ENCODE results near the gene MSL2. TPM values are rescaled to one million over a fixed set of nuclear protein-coding genes. Genes with fewer than 3 reads are reported as not detected.

The MSL2 gene
- total RNA-seq, 1 experiment from 2014 or later = 35.6 TPM

GRCh38 chr3:136109499-136109898, 86.6 kb downstream of the MSL2 start:
- intact Hi-C loops (cut with micrococcal nuclease; ENCODE audit: unreplicated experiment) = no loop called here
- Histone ChIP-seq H3K4me3 (ENCODE audit: low read depth in 2 of 2, low read length in 2 of 2) (no peak overlapping the region), H3K9me3 (ENCODE audit: control insufficient read depth, insufficient read depth, low read depth, low read length) (no peaks in the 10 kb centered on the region), H3K27ac (ENCODE audit: low read length) (no peak overlapping the region), H3K4me1 (ENCODE audit: control insufficient read depth, insufficient read depth, low read length) (no peaks in the 10 kb centered on the region), H3K36me3 (ENCODE audit: control insufficient read depth, insufficient read depth, low read length) (no peaks in the 10 kb centered on the region), H3K27me3 (ENCODE audit: control insufficient read depth, insufficient read depth, low read length) (no peaks in the 10 kb centered on the region)
- ATAC-seq (no peak), DNase-seq (ENCODE audit: low read depth, low spot score) (no peak)
- CTCF ChIA-PET = no interaction called here
- in situ Hi-C loops (cut with HindIII; ENCODE audit: low pct_unique_long_range_greater_than_20kb, low sequenced_read_pairs) = no loop called here
- POLR2A ChIA-PET = no interaction called here
- no peak for TF ChIP-seq TCF7L2 (IDR thresholded peaks at IDR 0.05; ENCODE audit: low read depth, low read length)
- TF ChIP-seq SIN3A (IDR thresholded peaks at IDR 0.05; ENCODE audit: borderline replicate concordance, insufficient read depth, low read depth, low read length) = no peak
- no peak for TF ChIP-seq POLR2AphosphoS5 (IDR thresholded peaks at IDR 0.05; ENCODE audit: low read depth, low read length)
- no TSS peak for BruUV-seq (replicated peaks)

- DNase-seq (ENCODE audit: low read depth, low spot score) (no peak), ATAC-seq (no peak)
- Histone ChIP-seq H3K36me3 (ENCODE audit: control insufficient read depth, insufficient read depth, low read length) (no peaks in the 10 kb centered on the region), H3K4me1 (ENCODE audit: control insufficient read depth, insufficient read depth, low read length) (no peaks in the 10 kb centered on the region), H3K4me3 (ENCODE audit: low read depth in 2 of 2, low read length in 2 of 2) (no peak overlapping the region), H3K27me3 (ENCODE audit: control insufficient read depth, insufficient read depth, low read length) (no peaks in the 10 kb centered on the region), H3K9me3 (ENCODE audit: control insufficient read depth, insufficient read depth, low read depth, low read length) (no peaks in the 10 kb centered on the region), H3K27ac (ENCODE audit: low read length) (no peak overlapping the region)
- CTCF ChIA-PET = no interaction called here
- intact Hi-C loops (cut with micrococcal nuclease; ENCODE audit: unreplicated experiment) = no loop called here
- POLR2A ChIA-PET = no interaction called here
- in situ Hi-C loops (cut with HindIII; ENCODE audit: low pct_unique_long_range_greater_than_20kb, low sequenced_read_pairs) = no loop called here
- no TSS peak for BruUV-seq (replicated peaks)
- TF ChIP-seq CTCF (IDR thresholded peaks at IDR 0.05) (no peak), REST (IDR thresholded peaks at IDR 0.05; ENCODE audit: insufficient read depth in 1 of 2, low read depth in 2 of 2, low read length in 1 of 2) (no peak)
Observed at GRCh38 chr3:136106101-136106500, 90.0 kb downstream of the MSL2 start.

GRCh38 chr3:136105044-136105443, 91.1 kb downstream of the MSL2 start:
- no peak overlapping the region for H3K4me3 ChIP-seq (ENCODE audit: low read depth in 2 of 2, low read length in 2 of 2)
- no peak for DNase-seq (ENCODE audit: low read depth, low spot score)
- H3K4me1 ChIP-seq (ENCODE audit: control insufficient read depth, insufficient read depth, low read length) = no peaks in the 10 kb centered on the region
- H3K36me3 ChIP-seq (ENCODE audit: control insufficient read depth, insufficient read depth, low read length) = no peaks in the 10 kb centered on the region
- H3K27ac ChIP-seq (ENCODE audit: low read length) = no peak overlapping the region
- ATAC-seq = no peak
- no peaks in the 10 kb centered on the region for H3K9me3 ChIP-seq (ENCODE audit: control insufficient read depth, insufficient read depth, low read depth, low read length)
- intact Hi-C loops (cut with micrococcal nuclease; ENCODE audit: unreplicated experiment) (no loop called here), in situ Hi-C loops (cut with HindIII; ENCODE audit: low pct_unique_long_range_greater_than_20kb, low sequenced_read_pairs) (no loop called here)
- CTCF ChIA-PET = no interaction called here
- H3K27me3 ChIP-seq (ENCODE audit: control insufficient read depth, insufficient read depth, low read length) = no peaks in the 10 kb centered on the region
- no TSS peak for BruUV-seq (replicated peaks)
- TF ChIP-seq REST (IDR thresholded peaks at IDR 0.05; ENCODE audit: insufficient read depth in 1 of 2, low read depth in 2 of 2, low read length in 1 of 2) (no peak), CTCF (IDR thresholded peaks at IDR 0.05) (no peak), SIN3A (IDR thresholded peaks at IDR 0.05; ENCODE audit: borderline replicate concordance, insufficient read depth, low read depth, low read length) (no peak), TCF7L2 (IDR thresholded peaks at IDR 0.05; ENCODE audit: low read depth, low read length) (no peak), POLR2AphosphoS5 (IDR thresholded peaks at IDR 0.05; ENCODE audit: low read depth, low read length) (no peak)
- POLR2A ChIA-PET = no interaction called here
